Fibroblast of villous mesenchyme (primary cell): Measurements from ENCODE around the gene LLGL1. TPM values are rescaled to one million over a fixed set of nuclear protein-coding genes. Genes with fewer than 3 reads are reported as not detected.

Source experiments
- DNase-seq: peaks from one replicate; pipeline ENCODE4 v3.0.0-alpha.2; 2010; ENCODE audit warnings: low read depth
- H3K4me3 ChIP-seq: 2 replicates; pipeline ENCODE4 v1.5.1; 2011; ENCODE audit warnings: low read depth, mild to moderate bottlenecking, low read length
- CTCF ChIP-seq: IDR thresholded peaks from 2 replicates; pipeline ENCODE4 v1.5.1; 2012; ENCODE audit warnings: low read depth, mild to moderate bottlenecking, low read length; ENCODE audit not compliant: insufficient read depth
- total RNA-seq: library from RNA; depleted of rRNA; stranded (reverse); fragments of >200 nt; gene quantifications from 2 replicates; pipeline ENCODE4 v1.2.3, GENCODE V29; 2012

LLGL1 gene
- total RNA-seq, 1 donor: 44.0 TPM

- peak; percentile 74 for DNase-seq
- no peak for TF ChIP-seq CTCF
- no peak overlapping the region for H3K4me3 ChIP-seq
Measured at GRCh38 chr17:18218756-18219415, 6.5 kb upstream of the LLGL1 start.

- H3K4me3 ChIP-seq: no peak overlapping the region
- no peak for TF ChIP-seq CTCF
- no peak for DNase-seq
Measured at GRCh38 chr17:18224053-18224386, 1.4 kb upstream of the LLGL1 start.

- H3K4me3 ChIP-seq: peak overlapping the region; percentile 43
- DNase-seq: peak; percentile 24
- TF ChIP-seq CTCF: no peak
Measured at GRCh38 chr17:18224387-18225120, 881 bp upstream of the LLGL1 start.

GRCh38 chr17:18225642-18226283, 328 bp downstream of the LLGL1 start:
- TF ChIP-seq CTCF: no peak
- peak overlapping the region; percentile 94 for H3K4me3 ChIP-seq
- DNase-seq: peak; percentile 22

- H3K4me3 ChIP-seq: peak overlapping the region; percentile 94
- no peak for DNase-seq
- no peak for TF ChIP-seq CTCF
Measured at GRCh38 chr17:18226284-18226945, 980 bp downstream of the LLGL1 start.

GRCh38 chr17:18227635-18228034, 2.2 kb downstream of the LLGL1 start:
- DNase-seq: no peak
- no peak for TF ChIP-seq CTCF

More at GRCh38 chr17:18227635-18228034, 2.2 kb downstream of the LLGL1 start:
- H3K4me3 ChIP-seq: no peak overlapping the region
